ENCODE data around the gene PAX5. TPM values are rescaled to one million over a fixed set of nuclear protein-coding genes. Genes with fewer than 3 reads are reported as not detected.

Gene PAX5
- total and polyA plus RNA-seq, 2 of the 13 experiments (the other 11 are each of a cell fraction or from before 2014, with no cell fraction given), result not detected

DNA sequence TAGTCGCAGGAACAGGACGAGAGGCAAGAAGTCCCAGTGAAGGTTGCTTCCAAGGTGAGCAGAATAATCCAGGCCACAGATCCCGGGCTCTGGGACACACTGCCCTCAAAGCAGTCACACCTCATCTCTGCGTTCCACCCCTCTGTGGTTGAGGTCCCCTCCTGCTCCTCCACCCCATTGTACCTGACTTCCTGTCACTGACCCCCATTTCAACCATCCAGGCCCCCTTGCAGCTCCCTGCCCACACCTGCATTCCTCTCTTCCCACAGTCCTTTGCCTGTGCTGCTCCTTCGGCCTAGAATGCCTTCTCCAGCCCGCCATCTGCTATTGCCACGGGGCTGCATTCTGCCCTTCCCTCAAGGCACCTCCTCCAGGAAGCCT lies 73.5 kb downstream of the PAX5 start:
- ChIA-PET POLR2A (no interaction called here), CTCF (ENCODE audit: low intra/inter-chr PET ratio, low total read pairs) (no interaction called here)
- no TSS peak for BruUV-seq (replicated peaks)
- Histone ChIP-seq H3K36me3 (replicated peaks in 1 of 2; ENCODE audit: control insufficient read depth in 1 of 2, insufficient read depth in 2 of 2, low read length in 2 of 2) (no peaks in the 10 kb centered on the region), H3K4me2 (ENCODE audit: low read depth, low read length) (no peak overlapping the region), H3K27me3 (ENCODE audit: control insufficient read depth in 1 of 2, insufficient read depth in 2 of 2, low read length in 2 of 2) (peaks cover 0 to 29% of the 10 kb centered on the region in 2 experiments; a peak in 3 of 5 replicates), H3K9me3 (ENCODE audit: low read length) (no peaks in the 10 kb centered on the region), H3K79me2 (ENCODE audit: insufficient read depth, low read length) (no peaks in the 10 kb centered on the region), H4K20me1 (ENCODE audit: insufficient read depth, low read length) (no peaks in the 10 kb centered on the region), H3K27ac (ENCODE audit: extremely low read length, insufficient read depth, low read length) (no peak overlapping the region), H2AFZ (ENCODE audit: low read length) (no peak overlapping the region), H3K4me3 (replicated peaks in 1 of 3; ENCODE audit: insufficient read depth in 1 of 3, low read depth in 2 of 3, low read length in 3 of 3) (no peak overlapping the region), H3K4me1 (ENCODE audit: insufficient read depth, low read length) (no peaks in the 10 kb centered on the region), H3K9ac (ENCODE audit: insufficient read depth, low read depth, low read length) (no peak overlapping the region)
- no peak for FAIRE-seq
- WGBS (ENCODE audit: low lambda C conversion rate), result 37% methylated on average over 7 of the region's 7 CpGs
- no peak for ATAC-seq
- DNase-seq (ENCODE audit: low spot score), result no peak
- in situ Hi-C loops (cut with HindIII; ENCODE audit: extremely low pct_ligation_motif_present, low pct_unique_long_range_greater_than_20kb) (no loop called here), intact Hi-C loops (cut with micrococcal nuclease; ENCODE audit: unreplicated experiment) (no loop called here)
- TF ChIP-seq PLRG1 (conservative IDR thresholded peaks at IDR 0.05), result no peak
- TF ChIP-seq, protein P1, sequence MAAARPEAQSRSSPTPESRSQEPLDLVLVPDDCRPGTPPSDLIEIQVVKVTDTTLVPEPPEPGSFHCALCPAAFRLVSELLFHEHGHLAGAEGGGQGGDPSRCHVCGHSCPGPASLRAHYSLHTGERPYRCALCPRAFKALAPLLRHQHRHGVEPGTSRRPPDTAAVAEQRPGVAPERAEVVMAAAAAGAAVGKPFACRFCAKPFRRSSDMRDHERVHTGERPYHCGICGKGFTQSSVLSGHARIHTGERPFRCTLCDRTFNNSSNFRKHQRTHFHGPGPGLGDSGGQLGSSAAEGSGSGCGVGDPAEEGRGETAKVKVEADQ (CRISPR knock-in tag; IDR thresholded peaks at IDR 0.05; ENCODE audit: borderline replicate concordance), result no peak
- no peak for TF ChIP-seq ZNF180 (CRISPR knock-in tag; IDR thresholded peaks at IDR 0.05; ENCODE audit: borderline replicate concordance, low read depth)
- TF ChIP-seq DMAP1 (CRISPR knock-in tag; IDR thresholded peaks at IDR 0.05), result no peak
- no peak for TF ChIP-seq SNRNP70 (IDR thresholded peaks at IDR 0.05; ENCODE audit: low read depth, low read length)
- TF ChIP-seq, protein P2, sequence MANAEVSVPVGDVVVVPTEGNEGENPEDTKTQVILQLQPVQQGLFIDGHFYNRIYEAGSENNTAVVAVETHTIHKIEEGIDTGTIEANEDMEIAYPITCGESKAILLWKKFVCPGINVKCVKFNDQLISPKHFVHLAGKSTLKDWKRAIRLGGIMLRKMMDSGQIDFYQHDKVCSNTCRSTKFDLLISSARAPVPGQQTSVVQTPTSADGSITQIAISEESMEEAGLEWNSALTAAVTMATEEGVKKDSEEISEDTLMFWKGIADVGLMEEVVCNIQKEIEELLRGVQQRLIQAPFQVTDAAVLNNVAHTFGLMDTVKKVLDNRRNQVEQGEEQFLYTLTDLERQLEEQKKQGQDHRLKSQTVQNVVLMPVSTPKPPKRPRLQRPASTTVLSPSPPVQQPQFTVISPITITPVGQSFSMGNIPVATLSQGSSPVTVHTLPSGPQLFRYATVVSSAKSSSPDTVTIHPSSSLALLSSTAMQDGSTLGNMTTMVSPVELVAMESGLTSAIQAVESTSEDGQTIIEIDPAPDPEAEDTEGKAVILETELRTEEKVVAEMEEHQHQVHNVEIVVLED (CRISPR knock-in tag; IDR thresholded peaks at IDR 0.05; ENCODE audit: borderline replicate concordance), result no peak
- TF ChIP-seq, protein P3, sequence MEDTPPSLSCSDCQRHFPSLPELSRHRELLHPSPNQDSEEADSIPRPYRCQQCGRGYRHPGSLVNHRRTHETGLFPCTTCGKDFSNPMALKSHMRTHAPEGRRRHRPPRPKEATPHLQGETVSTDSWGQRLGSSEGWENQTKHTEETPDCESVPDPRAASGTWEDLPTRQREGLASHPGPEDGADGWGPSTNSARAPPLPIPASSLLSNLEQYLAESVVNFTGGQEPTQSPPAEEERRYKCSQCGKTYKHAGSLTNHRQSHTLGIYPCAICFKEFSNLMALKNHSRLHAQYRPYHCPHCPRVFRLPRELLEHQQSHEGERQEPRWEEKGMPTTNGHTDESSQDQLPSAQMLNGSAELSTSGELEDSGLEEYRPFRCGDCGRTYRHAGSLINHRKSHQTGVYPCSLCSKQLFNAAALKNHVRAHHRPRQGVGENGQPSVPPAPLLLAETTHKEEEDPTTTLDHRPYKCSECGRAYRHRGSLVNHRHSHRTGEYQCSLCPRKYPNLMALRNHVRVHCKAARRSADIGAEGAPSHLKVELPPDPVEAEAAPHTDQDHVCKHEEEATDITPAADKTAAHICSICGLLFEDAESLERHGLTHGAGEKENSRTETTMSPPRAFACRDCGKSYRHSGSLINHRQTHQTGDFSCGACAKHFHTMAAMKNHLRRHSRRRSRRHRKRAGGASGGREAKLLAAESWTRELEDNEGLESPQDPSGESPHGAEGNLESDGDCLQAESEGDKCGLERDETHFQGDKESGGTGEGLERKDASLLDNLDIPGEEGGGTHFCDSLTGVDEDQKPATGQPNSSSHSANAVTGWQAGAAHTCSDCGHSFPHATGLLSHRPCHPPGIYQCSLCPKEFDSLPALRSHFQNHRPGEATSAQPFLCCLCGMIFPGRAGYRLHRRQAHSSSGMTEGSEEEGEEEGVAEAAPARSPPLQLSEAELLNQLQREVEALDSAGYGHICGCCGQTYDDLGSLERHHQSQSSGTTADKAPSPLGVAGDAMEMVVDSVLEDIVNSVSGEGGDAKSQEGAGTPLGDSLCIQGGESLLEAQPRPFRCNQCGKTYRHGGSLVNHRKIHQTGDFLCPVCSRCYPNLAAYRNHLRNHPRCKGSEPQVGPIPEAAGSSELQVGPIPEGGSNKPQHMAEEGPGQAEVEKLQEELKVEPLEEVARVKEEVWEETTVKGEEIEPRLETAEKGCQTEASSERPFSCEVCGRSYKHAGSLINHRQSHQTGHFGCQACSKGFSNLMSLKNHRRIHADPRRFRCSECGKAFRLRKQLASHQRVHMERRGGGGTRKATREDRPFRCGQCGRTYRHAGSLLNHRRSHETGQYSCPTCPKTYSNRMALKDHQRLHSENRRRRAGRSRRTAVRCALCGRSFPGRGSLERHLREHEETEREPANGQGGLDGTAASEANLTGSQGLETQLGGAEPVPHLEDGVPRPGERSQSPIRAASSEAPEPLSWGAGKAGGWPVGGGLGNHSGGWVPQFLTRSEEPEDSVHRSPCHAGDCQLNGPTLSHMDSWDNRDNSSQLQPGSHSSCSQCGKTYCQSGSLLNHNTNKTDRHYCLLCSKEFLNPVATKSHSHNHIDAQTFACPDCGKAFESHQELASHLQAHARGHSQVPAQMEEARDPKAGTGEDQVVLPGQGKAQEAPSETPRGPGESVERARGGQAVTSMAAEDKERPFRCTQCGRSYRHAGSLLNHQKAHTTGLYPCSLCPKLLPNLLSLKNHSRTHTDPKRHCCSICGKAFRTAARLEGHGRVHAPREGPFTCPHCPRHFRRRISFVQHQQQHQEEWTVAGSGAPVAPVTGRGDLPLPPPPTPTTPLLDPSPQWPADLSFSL (CRISPR knock-in tag; IDR thresholded peaks at IDR 0.05), result no peak
- TF ChIP-seq, protein P4, sequence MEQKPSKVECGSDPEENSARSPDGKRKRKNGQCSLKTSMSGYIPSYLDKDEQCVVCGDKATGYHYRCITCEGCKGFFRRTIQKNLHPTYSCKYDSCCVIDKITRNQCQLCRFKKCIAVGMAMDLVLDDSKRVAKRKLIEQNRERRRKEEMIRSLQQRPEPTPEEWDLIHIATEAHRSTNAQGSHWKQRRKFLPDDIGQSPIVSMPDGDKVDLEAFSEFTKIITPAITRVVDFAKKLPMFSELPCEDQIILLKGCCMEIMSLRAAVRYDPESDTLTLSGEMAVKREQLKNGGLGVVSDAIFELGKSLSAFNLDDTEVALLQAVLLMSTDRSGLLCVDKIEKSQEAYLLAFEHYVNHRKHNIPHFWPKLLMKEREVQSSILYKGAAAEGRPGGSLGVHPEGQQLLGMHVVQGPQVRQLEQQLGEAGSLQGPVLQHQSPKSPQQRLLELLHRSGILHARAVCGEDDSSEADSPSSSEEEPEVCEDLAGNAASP (CRISPR knock-in tag; IDR thresholded peaks at IDR 0.05; ENCODE audit: borderline replicate concordance), result no peak
- no peak for TF ChIP-seq ZMYM4 (CRISPR knock-in tag; IDR thresholded peaks at IDR 0.05)
- TF ChIP-seq ZNF331 (CRISPR knock-in tag; IDR thresholded peaks at IDR 0.05), result no peak
- TF ChIP-seq, protein P5, sequence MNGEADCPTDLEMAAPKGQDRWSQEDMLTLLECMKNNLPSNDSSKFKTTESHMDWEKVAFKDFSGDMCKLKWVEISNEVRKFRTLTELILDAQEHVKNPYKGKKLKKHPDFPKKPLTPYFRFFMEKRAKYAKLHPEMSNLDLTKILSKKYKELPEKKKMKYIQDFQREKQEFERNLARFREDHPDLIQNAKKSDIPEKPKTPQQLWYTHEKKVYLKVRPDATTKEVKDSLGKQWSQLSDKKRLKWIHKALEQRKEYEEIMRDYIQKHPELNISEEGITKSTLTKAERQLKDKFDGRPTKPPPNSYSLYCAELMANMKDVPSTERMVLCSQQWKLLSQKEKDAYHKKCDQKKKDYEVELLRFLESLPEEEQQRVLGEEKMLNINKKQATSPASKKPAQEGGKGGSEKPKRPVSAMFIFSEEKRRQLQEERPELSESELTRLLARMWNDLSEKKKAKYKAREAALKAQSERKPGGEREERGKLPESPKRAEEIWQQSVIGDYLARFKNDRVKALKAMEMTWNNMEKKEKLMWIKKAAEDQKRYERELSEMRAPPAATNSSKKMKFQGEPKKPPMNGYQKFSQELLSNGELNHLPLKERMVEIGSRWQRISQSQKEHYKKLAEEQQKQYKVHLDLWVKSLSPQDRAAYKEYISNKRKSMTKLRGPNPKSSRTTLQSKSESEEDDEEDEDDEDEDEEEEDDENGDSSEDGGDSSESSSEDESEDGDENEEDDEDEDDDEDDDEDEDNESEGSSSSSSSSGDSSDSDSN (CRISPR knock-in tag; IDR thresholded peaks at IDR 0.05), result no peak
- no peak for TF ChIP-seq ASH2L (IDR thresholded peaks at IDR 0.05; ENCODE audit: insufficient read length, low read depth, low read length)

Data from HepG2 (cell line).